ENCODE measurements around the gene BCAT1. TPM values are rescaled to one million over a fixed set of nuclear protein-coding genes. Genes with fewer than 3 reads are reported as not detected.

BCAT1 gene
- total RNA-seq, 1 experiment from 2014 or later: 0.74 TPM

GRCh38 chr12:24806386-24806785, 142.5 kb downstream of the BCAT1 start:
- Histone ChIP-seq H2AFZ (ENCODE audit: low read depth, low read length, poor library complexity, severe bottlenecking) (no peak overlapping the region), H3K4me1 (ENCODE audit: control insufficient read depth in 1 of 2, insufficient read depth in 2 of 2, low read length in 2 of 2) (no peaks in the 10 kb centered on the region), H3K9me2 (ENCODE audit: insufficient read depth) (no peaks in the 10 kb centered on the region), H3K9me3 (ENCODE audit: control insufficient read depth in 1 of 2, insufficient read depth in 1 of 2, low read depth in 1 of 2, low read length in 2 of 2) (peaks cover 0 to 7% of the 10 kb centered on the region in 2 experiments; a peak in 1 of 4 replicates), H3K27me3 (ENCODE audit: insufficient read depth, low read length) (no peaks in the 10 kb centered on the region), H3K79me2 (ENCODE audit: insufficient read depth, low read length) (no peaks in the 10 kb centered on the region), H3K27ac (ENCODE audit: low read depth, low read length) (no peak overlapping the region), H3K4me3 (replicated peaks in 1 of 2; ENCODE audit: low read depth in 1 of 2, low read length in 2 of 2) (no peak overlapping the region), H3K9ac (ENCODE audit: low read length) (no peak overlapping the region), H3K4me2 (ENCODE audit: low read length) (no peak overlapping the region), H3K36me3 (ENCODE audit: control insufficient read depth in 1 of 2, insufficient read depth in 2 of 2, low read length in 2 of 2) (no peaks in the 10 kb centered on the region), H4K20me1 (ENCODE audit: insufficient read depth) (no peaks in the 10 kb centered on the region)
- no peak for DNase-seq (ENCODE audit: low read depth, low spot score)
- ChIA-PET RAD21 (ENCODE audit: low non-redundant PET in 1 of 2, low total read pairs in 2 of 2, uncharacterized antibody in 2 of 2, unreplicated experiment in 2 of 2) (no interaction called here), CTCF (no interaction called here), POLR2A (no interaction called here)
- ATAC-seq: no peak
- intact Hi-C loops (cut with micrococcal nuclease): no loop called here
- TF ChIP-seq EGR1 (IDR thresholded peaks at IDR 0.05; ENCODE audit: low read depth) (no peak), POLR2A (IDR thresholded peaks at IDR 0.05; ENCODE audit: borderline replicate concordance, extremely low read depth, insufficient read depth, insufficient read length) (no peak), SRF (IDR thresholded peaks at IDR 0.05; ENCODE audit: low read depth) (no peak), ZBTB33 (IDR thresholded peaks at IDR 0.05; ENCODE audit: extremely low read depth, insufficient replicate concordance, low read length) (no peak), SIN3A (IDR thresholded peaks at IDR 0.05; ENCODE audit: low read depth) (no peak), YY1 (IDR thresholded peaks at IDR 0.05; ENCODE audit: extremely low read depth, insufficient replicate concordance, low read depth, low read length) (no peak), ZNF274 (IDR thresholded peaks at IDR 0.05; ENCODE audit: low read depth, low read length) (no peak), RAD21 (IDR thresholded peaks at IDR 0.05; ENCODE audit: low read depth) (no peak), MAX (IDR thresholded peaks at IDR 0.05) (no peak), REST (IDR thresholded peaks at IDR 0.05; ENCODE audit: low read depth) (no peak), ELF1 (IDR thresholded peaks at IDR 0.05; ENCODE audit: borderline replicate concordance, low read depth) (no peak), SP1 (IDR thresholded peaks at IDR 0.05; ENCODE audit: low read depth) (no peak), CTCF (IDR thresholded peaks at IDR 0.05 in 2 of 3, conservative IDR thresholded peaks at IDR 0.05 in 1 of 3; ENCODE audit: borderline replicate concordance in 1 of 3, insufficient read depth in 1 of 3, low read depth in 2 of 3, low read length in 2 of 3) (no peak), TCF7L2 (IDR thresholded peaks at IDR 0.05; ENCODE audit: borderline replicate concordance, extremely low read depth, insufficient read depth, insufficient read length) (no peak), POLR2AphosphoS5 (IDR thresholded peaks at IDR 0.05; ENCODE audit: low read depth, low read length) (no peak), EZH2phosphoT487 (IDR thresholded peaks at IDR 0.05; ENCODE audit: borderline replicate concordance) (no peak), EZH2 (IDR thresholded peaks at IDR 0.05) (no peak), CEBPB (IDR thresholded peaks at IDR 0.05; ENCODE audit: low read depth) (no peak), ZFX (IDR thresholded peaks at IDR 0.05) (no peak), ATF3 (IDR thresholded peaks at IDR 0.05) (no peak)
- BruUV-seq (replicated peaks): no TSS peak

Measured in HCT116 (cell line).